Measurements from ENCODE around the gene CSHL1. TPM values are rescaled to one million over a fixed set of nuclear protein-coding genes. Genes with fewer than 3 reads are reported as not detected.
A peak's percentile ranks its signal among the peaks of the same experiment; 100 is the strongest.

The CSHL1 gene
- total RNA-seq, 4 donors from 2014 or later: not detected

GRCh38 chr17:63934183-63935112 is 23.4 kb upstream of the CSHL1 start:
- Histone ChIP-seq H3K9me3 (no peaks in the 10 kb centered on the region), H3K36me3 (no peaks in the 10 kb centered on the region), H3K4me3 (replicated peaks in 1 of 3) (no peak overlapping the region), H3K27ac (no peak overlapping the region), H3K4me1 (peaks cover 0 to 10% of the 10 kb centered on the region in 2 donors), H3K27me3 (no peaks in the 10 kb centered on the region)
- DNase-seq: no peak
- TF ChIP-seq CTCF (IDR thresholded peaks at IDR 0.05) (no peak), POLR2A (IDR thresholded peaks at IDR 0.05) (no peak)
- WGBS, 2 donors: 76 to 81% methylated on average over 21 of the region's 21 CpGs
- intact Hi-C loops (cut with DNase I): no loop called here

- no peaks in the 10 kb centered on the region for H3K27me3 ChIP-seq
- intact Hi-C loops (cut with DNase I): no loop called here
Measured at GRCh38 chr17:63933598-63933997, 22.5 kb upstream of the CSHL1 start.

GRCh38 chr17:63932721-63933120 is 21.7 kb upstream of the CSHL1 start:
- TF ChIP-seq POLR2A (IDR thresholded peaks at IDR 0.05) (no peak), CTCF (IDR thresholded peaks at IDR 0.05) (no peak)
- intact Hi-C loops (cut with DNase I): no loop called here
- H3K4me1 ChIP-seq: peaks cover 0 to 10% of the 10 kb centered on the region in 2 donors
- no peaks in the 10 kb centered on the region for H3K9me3 ChIP-seq
- H3K4me3 ChIP-seq (replicated peaks in 1 of 3): no peak overlapping the region
- no peak overlapping the region for H3K27ac ChIP-seq
- no peaks in the 10 kb centered on the region for H3K27me3 ChIP-seq
- 96 to 98% methylated on average over 4 of the region's 4 CpGs for WGBS, 2 donors
- H3K36me3 ChIP-seq: no peaks in the 10 kb centered on the region
- no peak for DNase-seq

More at GRCh38 chr17:63933598-63933997, 22.5 kb upstream of the CSHL1 start:
- no peaks in the 10 kb centered on the region for H3K36me3 ChIP-seq
- no peaks in the 10 kb centered on the region for H3K9me3 ChIP-seq
- DNase-seq: no peak
- H3K4me3 ChIP-seq (replicated peaks in 1 of 3): no peak overlapping the region
- WGBS, 2 donors: 87% methylated on average over 8 of the region's 8 CpGs
- TF ChIP-seq CTCF (IDR thresholded peaks at IDR 0.05): no peak
- TF ChIP-seq POLR2A (IDR thresholded peaks at IDR 0.05): no peak
- H3K27ac ChIP-seq: no peak overlapping the region
- peaks cover 0 to 10% of the 10 kb centered on the region in 2 donors for H3K4me1 ChIP-seq

GRCh38 chr17:63931981-63932561 is 21.0 kb upstream of the CSHL1 start, which contains the start of gene CD79B:
Gene CD79B (minus strand): TSS chr17:63932331. CDS start chr17:63932261, 70 bp downstream.
- 70 to 77% methylated on average over 12 to 18 of the region's 19 CpGs for WGBS, 2 donors

GRCh38 chr17:63930951-63931575 is 20.0 kb upstream of the CSHL1 start:
- intact Hi-C loops (cut with DNase I): no loop called here
- Histone ChIP-seq H3K27me3 (no peaks in the 10 kb centered on the region), H3K36me3 (no peaks in the 10 kb centered on the region), H3K4me1 (peaks cover 0 to 10% of the 10 kb centered on the region in 2 donors), H3K4me3 (replicated peaks in 1 of 3) (no peak overlapping the region), H3K9me3 (no peaks in the 10 kb centered on the region), H3K27ac (peak overlapping the region in 1 of 3 donors; percentile 41)
- 69 to 72% methylated on average over 10 to 14 of the region's 16 CpGs for WGBS, 2 donors
- TF ChIP-seq CTCF (IDR thresholded peaks at IDR 0.05) (no peak), POLR2A (IDR thresholded peaks at IDR 0.05) (no peak)
- peak; percentile 28 to 39 for DNase-seq

More at GRCh38 chr17:63931981-63932561, 21.0 kb upstream of the CSHL1 start, which contains the start of gene CD79B:
- DNase-seq: no peak
- intact Hi-C loops (cut with DNase I): no loop called here
- H3K4me3 ChIP-seq (replicated peaks in 1 of 3): no peak within 1 kb of the TSS
- H3K4me1 ChIP-seq: peaks cover 0 to 10% of the 10 kb centered on the region in 2 donors
- no peak for TF ChIP-seq POLR2A (IDR thresholded peaks at IDR 0.05)
- no peak within 1 kb of the TSS for H3K27ac ChIP-seq
- H3K36me3 ChIP-seq: no peaks in the 10 kb centered on the region
- no peaks in the 10 kb centered on the region for H3K9me3 ChIP-seq
- H3K27me3 ChIP-seq: no peaks in the 10 kb centered on the region

Data from thyroid gland (tissue), 4 donors.